HCT116 (cell line): ENCODE data around the gene COL15A1. TPM values are rescaled to one million over a fixed set of nuclear protein-coding genes. Genes with fewer than 3 reads are reported as not detected.

Experiments used
- ATAC-seq: fragments of 200-7000 bp; cut with Tn5 transposase; 2 replicates; pipeline ENCODE4 v1.9.1; 2020; ENCODE audit warnings: mild to moderate bottlenecking, moderate library complexity
- BruUV-seq: library from RNA; stranded (reverse); fragments of 400-500 nt; replicated peaks from 2 replicates; lab custom pipeline; 2021; lab: Mats Ljungman, UMichigan
- CTCF ChIA-PET: fragments of 300-600 bp; sonication (Branson Sonifier 250); formaldehyde crosslinking; loops from one replicate; lab custom pipeline; 2021; ENCODE audit warnings: antibody characterized with exemption; lab: Charles Lee
- POLR2A ChIA-PET: fragments of 300-600, 350-600 bp; sonication (Branson Sonifier 250); formaldehyde crosslinking; loops from one replicate; lab custom pipeline; 2021; ENCODE audit warnings: antibody characterized with exemption; lab: Charles Lee
- RAD21 ChIA-PET, 2 experiments: fragments of 300-600 bp; sonication (Branson Sonifier 250); formaldehyde crosslinking; loops; one replicate each; lab custom pipeline; 2023; ENCODE audit warnings: low total read pairs in 2 of 2; ENCODE audit not compliant: uncharacterized antibody in 2 of 2, unreplicated experiment in 2 of 2, low non-redundant PET in 1 of 2; lab: Charles Lee
- DNase-seq: peaks from one replicate; pipeline ENCODE4 v3.0.0-alpha.2; 2010; ENCODE audit warnings: low read depth, low spot score
- H2AFZ ChIP-seq: fragments of 200-600 bp; shearing (Covaris generic), sonication (generic); 2 replicates; pipeline ENCODE4 v1.6.1; 2017; ENCODE audit warnings: low read depth, mixed run types, mixed read lengths, antibody characterized with exemption, low read length; ENCODE audit not compliant: poor library complexity, severe bottlenecking
- H3K27ac ChIP-seq: 2 replicates; pipeline ENCODE4 v1.5.1; 2012; ENCODE audit warnings: low read depth, low read length
- H3K27me3 ChIP-seq: fragments of 200-600 bp; sonication (generic); 2 replicates; pipeline ENCODE4 v1.6.1; 2016; ENCODE audit warnings: mixed run types, low read length, mixed read lengths; ENCODE audit not compliant: insufficient read depth
- H3K36me3 ChIP-seq, 2 experiments: fragments of 200-500 bp in 1 of 2; fragments of 200-600 bp in 1 of 2; sonication (Bioruptor generic) in 1 of 2; sonication (generic) in 1 of 2; 2 replicates each; pipeline versions ENCODE4 v1.5.1 to v1.6.1; 2014 to 2016; ENCODE audit warnings: low read length in 2 of 2, inconsistent platforms in 1 of 2, mixed read lengths in 1 of 2, mixed run types in 1 of 2; ENCODE audit not compliant: insufficient read depth in 2 of 2, control insufficient read depth in 1 of 2
- H3K4me1 ChIP-seq, 2 experiments: fragments of 200-600 bp in 1 of 2; sonication (generic) in 1 of 2; 2 replicates each; pipeline versions ENCODE4 v1.5.1 to v1.6.1; 2012 to 2017; ENCODE audit warnings: low read length in 2 of 2, inconsistent platforms in 1 of 2, mild to moderate bottlenecking in 1 of 2, mixed read lengths in 1 of 2, mixed run types in 1 of 2, moderate library complexity in 1 of 2; ENCODE audit not compliant: insufficient read depth in 2 of 2, control insufficient read depth in 1 of 2
- H3K4me2 ChIP-seq: fragments of 200-600 bp; sonication (generic); 2 replicates; pipeline ENCODE4 v1.6.1; 2017; ENCODE audit warnings: mixed run types, low read length, mixed read lengths
- H3K4me3 ChIP-seq, 2 experiments: fragments of 200-600 bp in 1 of 2; sonication (generic) in 1 of 2; replicated peaks in 1 of 2; 2 replicates each; pipeline ENCODE4 v1.5.1; 2011 to 2016; ENCODE audit warnings: low read length in 2 of 2, control low read depth in 1 of 2, low read depth in 1 of 2, mild to moderate bottlenecking in 1 of 2, mixed read lengths in 1 of 2, mixed run types in 1 of 2
- H3K79me2 ChIP-seq: fragments of 200-600 bp; sonication (generic); 2 replicates; pipeline ENCODE4 v1.6.1; 2017; ENCODE audit warnings: mild to moderate bottlenecking, mixed run types, low read length, moderate library complexity, mixed read lengths; ENCODE audit not compliant: insufficient read depth
- H3K9ac ChIP-seq: fragments of 200-600 bp; sonication (generic); 2 replicates; pipeline ENCODE4 v1.6.1; 2016; ENCODE audit warnings: low read length, mixed read lengths
- H3K9me2 ChIP-seq: fragments of 200-600 bp; sonication (generic), shearing (Covaris generic); 2 replicates; pipeline ENCODE4 v1.6.1; 2017; ENCODE audit warnings: mixed run types, mild to moderate bottlenecking, moderate library complexity; ENCODE audit not compliant: insufficient read depth
- H3K9me3 ChIP-seq, 2 experiments: fragments of 200-500 bp in 1 of 2; fragments of 200-600 bp in 1 of 2; sonication (Bioruptor generic) in 1 of 2; sonication (generic) in 1 of 2; 2 replicates each; pipeline ENCODE4 v1.6.1; 2014 to 2017; ENCODE audit warnings: low read length in 2 of 2, mixed read lengths in 2 of 2, inconsistent platforms in 1 of 2, low read depth in 1 of 2, mild to moderate bottlenecking in 1 of 2, mixed run types in 1 of 2, moderate library complexity in 1 of 2; ENCODE audit not compliant: control insufficient read depth in 1 of 2, insufficient read depth in 1 of 2
- H4K20me1 ChIP-seq: fragments of 200-600 bp; sonication (generic), shearing (Covaris generic); 2 replicates; pipeline ENCODE4 v1.6.1; 2017; ENCODE audit warnings: mixed run types, mild to moderate bottlenecking, moderate library complexity; ENCODE audit not compliant: insufficient read depth
- CEBPB ChIP-seq: IDR thresholded peaks from 2 replicates; pipeline ENCODE4 v1.6.1; 2012; ENCODE audit warnings: low read depth
- CTCF ChIP-seq, 3 experiments: fragments of 200-600 bp in 1 of 3; sonication (generic) in 1 of 3; IDR thresholded peaks in 2 of 3; conservative IDR thresholded peaks in 1 of 3; 2 replicates each; pipeline ENCODE4 v1.5.1; 2012 to 2017; ENCODE audit warnings: low read depth in 2 of 3, low read length in 2 of 3, antibody characterized with exemption in 1 of 3, borderline replicate concordance in 1 of 3, control low read depth in 1 of 3, mild to moderate bottlenecking in 1 of 3, mixed read lengths in 1 of 3, mixed run types in 1 of 3, moderate library complexity in 1 of 3; ENCODE audit not compliant: insufficient read depth in 1 of 3
- EGR1 ChIP-seq: IDR thresholded peaks from 2 replicates; pipeline ENCODE4 v1.6.1; 2012; ENCODE audit warnings: low read depth
- ELF1 ChIP-seq: IDR thresholded peaks from 2 replicates; pipeline ENCODE4 v1.6.1; 2012; ENCODE audit warnings: low read depth, borderline replicate concordance
- EZH2phosphoT487 ChIP-seq: fragments of 200-600 bp; IDR thresholded peaks from 2 replicates; pipeline ENCODE4 v1.6.1; 2018; ENCODE audit warnings: antibody characterized with exemption, borderline replicate concordance
- FOSL1 ChIP-seq: IDR thresholded peaks from 2 replicates; pipeline ENCODE4 v1.6.1; 2012; ENCODE audit warnings: low read depth
- JUND ChIP-seq: IDR thresholded peaks from 2 replicates; pipeline ENCODE4 v1.6.1; 2012
- POLR2A ChIP-seq: IDR thresholded peaks from 2 replicates; pipeline ENCODE4 v1.7.0; 2011; ENCODE audit warnings: borderline replicate concordance; ENCODE audit not compliant: insufficient read depth, insufficient read length; ENCODE audit errors: extremely low read depth
- POLR2AphosphoS5 ChIP-seq: IDR thresholded peaks from 2 replicates; pipeline ENCODE4 v1.6.1; 2011; ENCODE audit warnings: mild to moderate bottlenecking, low read depth, low read length, moderate library complexity
- RAD21 ChIP-seq: IDR thresholded peaks from 2 replicates; pipeline ENCODE4 v1.6.1; 2012; ENCODE audit warnings: low read depth, mild to moderate bottlenecking
- SP1 ChIP-seq: IDR thresholded peaks from 2 replicates; pipeline ENCODE4 v1.6.1; 2012; ENCODE audit warnings: low read depth
- SRF ChIP-seq: IDR thresholded peaks from 2 replicates; pipeline ENCODE4 v1.6.1; 2012; ENCODE audit warnings: low read depth
- TCF7L2 ChIP-seq: IDR thresholded peaks from 2 replicates; pipeline ENCODE4 v1.7.0; 2011; ENCODE audit warnings: borderline replicate concordance, inconsistent platforms; ENCODE audit not compliant: insufficient read depth, insufficient read length; ENCODE audit errors: extremely low read depth
- ZNF274 ChIP-seq: fragments of 200-500 bp; sonication (Bioruptor generic); IDR thresholded peaks from 2 replicates; pipeline ENCODE4 v1.6.1; 2014; ENCODE audit warnings: mild to moderate bottlenecking, low read depth, low read length, inconsistent platforms
- intact Hi-C: fragments of 100-400 bp; cut with micrococcal nuclease; formaldehyde crosslinking; loops from 2 replicates; pipeline ENCODE4 v1.10.0; 2022
- total RNA-seq: library from RNA; stranded (reverse); gene quantifications from one replicate; pipeline ENCODE4 v1.2.1, GENCODE V29; 2021; ENCODE audit not compliant: unreplicated experiment

The COL15A1 gene
- total RNA-seq, 1 experiment from 2014 or later, result 0.15 TPM

DNA sequence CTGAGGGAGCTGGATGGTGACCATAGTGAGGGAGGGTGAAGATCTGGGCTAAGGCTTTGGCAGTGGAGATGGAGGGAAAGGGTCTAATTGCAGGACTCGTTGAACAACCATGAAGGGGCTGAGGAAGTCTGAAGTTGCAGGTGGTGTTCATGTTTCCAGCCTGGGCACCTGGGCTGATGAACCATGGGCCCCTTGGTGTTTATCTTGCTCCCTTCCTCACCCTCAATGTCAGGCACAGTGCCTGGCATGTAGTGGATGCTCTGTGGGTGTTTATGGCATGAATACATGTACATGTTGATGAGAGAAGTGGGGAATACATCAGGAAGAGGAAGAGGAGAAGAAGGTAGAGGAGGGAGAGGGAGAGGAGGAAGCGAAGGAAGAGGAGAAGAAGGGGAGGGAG, 31.3 kb upstream of the COL15A1 start:
- intact Hi-C loops, result no loop called here
- no peaks in the 10 kb centered on the region for H3K27me3 ChIP-seq
- peaks cover 3 to 8% of the 10 kb centered on the region in 2 experiments; a peak in 3 of 4 replicates for H3K4me1 ChIP-seq
- CTCF ChIA-PET, result no interaction called here
- no peaks in the 10 kb centered on the region for H3K9me3 ChIP-seq
- no peak overlapping the region for H2AFZ ChIP-seq
- H3K4me3 ChIP-seq, result no peak overlapping the region
- no peak for TF ChIP-seq TCF7L2
- TF ChIP-seq CTCF (IDR thresholded peaks at IDR 0.05 in 2 of 3, conservative IDR thresholded peaks at IDR 0.05 in 1 of 3; ENCODE audit: borderline replicate concordance in 1 of 3, insufficient read depth in 1 of 3, low read depth in 2 of 3, low read length in 2 of 3), result no peak
- no peak for TF ChIP-seq ZNF274
- no peak for TF ChIP-seq SRF
- TF ChIP-seq EZH2phosphoT487, result no peak
- no peak for TF ChIP-seq FOSL1
- no peak for TF ChIP-seq ELF1
- TF ChIP-seq JUND, result no peak
- TF ChIP-seq RAD21, result no peak
- no peak for TF ChIP-seq POLR2AphosphoS5
- no peak for TF ChIP-seq EGR1
- TF ChIP-seq POLR2A, result no peak
- TF ChIP-seq CEBPB, result no peak
- TF ChIP-seq SP1, result no peak
- H3K36me3 ChIP-seq, result no peaks in the 10 kb centered on the region
- no peak overlapping the region for H3K4me2 ChIP-seq
- no TSS peak for BruUV-seq
- POLR2A ChIA-PET, result no interaction called here
- ATAC-seq (no peak), DNase-seq (no peak)
- RAD21 ChIA-PET, result no interaction called here
- no peak overlapping the region for H3K9ac ChIP-seq
- no peak overlapping the region for H3K27ac ChIP-seq
- H3K9me2 ChIP-seq, result no peaks in the 10 kb centered on the region
- no peaks in the 10 kb centered on the region for H4K20me1 ChIP-seq
- H3K79me2 ChIP-seq, result no peaks in the 10 kb centered on the region
